WTC11 (cell line): ENCODE data around the gene KNL1. TPM values are rescaled to one million over a fixed set of nuclear protein-coding genes. Genes with fewer than 3 reads are reported as not detected.
"Not testable (repeated sequence)": the region's sequence is repeated elsewhere in the genome, so short reads cannot be mapped to it uniquely, and the experiment has no call there.

Experiments
- ATAC-seq: fragments of 200-7000 bp; cut with Tn5 transposase; 2 replicates; pipeline ENCODE4 v1.10.0; 2021; ENCODE audit warnings: mild to moderate bottlenecking, moderate library complexity
- CTCF ChIA-PET: fragments of 300-600 bp; sonication (Branson Sonifier 250); formaldehyde crosslinking; loops from one replicate; lab custom pipeline; 2021; ENCODE audit warnings: antibody characterized with exemption; lab: Charles Lee
- POLR2A ChIA-PET: fragments of 350-600 bp; sonication (Branson Sonifier 250); formaldehyde crosslinking; loops from one replicate; lab custom pipeline; 2021; ENCODE audit warnings: antibody characterized with exemption; lab: Charles Lee
- DNase-seq: peaks from one replicate; pipeline ENCODE4 v3.0.0; 2021; ENCODE audit warnings: low spot score
- H3K27ac Mint-ChIP-seq: 2 replicates; pipeline ENCODE4 v1.8.0; 2021; ENCODE audit warnings: mixed read lengths
- H3K27me3 Mint-ChIP-seq: 2 replicates; pipeline ENCODE4 v1.8.0; 2021; ENCODE audit warnings: low read depth, mild to moderate bottlenecking, moderate library complexity, mixed read lengths
- H3K36me3 Mint-ChIP-seq: 2 replicates; pipeline ENCODE4 v1.8.0; 2021; ENCODE audit warnings: mixed read lengths
- H3K4me1 Mint-ChIP-seq: 2 replicates; pipeline ENCODE4 v1.8.0; 2022; ENCODE audit warnings: mixed read lengths
- H3K4me3 Mint-ChIP-seq: 2 replicates; pipeline ENCODE4 v1.8.0; 2021; ENCODE audit warnings: mild to moderate bottlenecking, moderate library complexity, mixed read lengths
- H3K9me3 Mint-ChIP-seq: 2 replicates; pipeline ENCODE4 v1.8.0; 2021; ENCODE audit warnings: mixed read lengths
- AFF4 ChIP-seq: sonication (generic); formaldehyde crosslinking; IDR thresholded peaks from 2 replicates; pipeline ENCODE4 v1.8.1; 2023; ENCODE audit warnings: mild to moderate bottlenecking, missing genetic modification reagents, borderline replicate concordance
- ELF4 ChIP-seq: sonication (generic); formaldehyde crosslinking; IDR thresholded peaks from 2 replicates; pipeline ENCODE4 v1.8.1; 2022; ENCODE audit warnings: low read depth, mild to moderate bottlenecking, moderate library complexity, missing genetic modification reagents
- FOXP4 ChIP-seq: sonication (generic); formaldehyde crosslinking; IDR thresholded peaks from 2 replicates; pipeline ENCODE4 v1.8.0; 2022; ENCODE audit warnings: mild to moderate bottlenecking, missing genetic modification reagents
- HMGA2 ChIP-seq: fragments of 250-450 bp; sonication (Bioruptor Pico); IDR thresholded peaks from 2 replicates; pipeline ENCODE4 v1.4.0; 2021; ENCODE audit warnings: mild to moderate bottlenecking, moderate library complexity
- NFYB ChIP-seq: sonication (generic); formaldehyde crosslinking; conservative IDR thresholded peaks from 2 replicates; pipeline ENCODE4 v1.8.0; 2022; ENCODE audit warnings: low read depth, missing genetic modification reagents
- RORB ChIP-seq: fragments of 250-450 bp; sonication (Bioruptor Pico); IDR thresholded peaks from 2 replicates; pipeline ENCODE4 v1.9.0; 2021; ENCODE audit warnings: mild to moderate bottlenecking
- USF2 ChIP-seq: sonication (generic); formaldehyde crosslinking; IDR thresholded peaks from 2 replicates; pipeline ENCODE4 v1.8.1; 2023; ENCODE audit warnings: mild to moderate bottlenecking, missing genetic modification reagents, moderate library complexity
- ZNF138 ChIP-seq: sonication (generic); formaldehyde crosslinking; conservative IDR thresholded peaks from 2 replicates; pipeline ENCODE4 v1.8.1; 2022; ENCODE audit warnings: mild to moderate bottlenecking, moderate library complexity, missing genetic modification reagents
- total RNA-seq: library from RNA; stranded (reverse); gene quantifications from 3 replicates; pipeline ENCODE4 v1.2.3, GENCODE V29; 2021
- TF ChIP-seq, protein P1 (sequence below): sonication (generic); formaldehyde crosslinking; IDR thresholded peaks from 2 replicates; pipeline ENCODE4 v1.8.0; 2023; ENCODE audit warnings: mild to moderate bottlenecking, missing genetic modification reagents
- TF ChIP-seq, protein P2 (sequence below): fragments of 250-450 bp; sonication (Bioruptor Pico); IDR thresholded peaks from 2 replicates; pipeline ENCODE4 v1.9.0; 2021; ENCODE audit warnings: mild to moderate bottlenecking, borderline replicate concordance
- TF ChIP-seq, protein P3 (sequence below): sonication (generic); formaldehyde crosslinking; IDR thresholded peaks from 2 replicates; pipeline ENCODE4 v1.8.0; 2022; ENCODE audit warnings: missing genetic modification reagents

Gene KNL1
- total RNA-seq, 1 experiment from 2014 or later = 24.0 TPM

DNA sequence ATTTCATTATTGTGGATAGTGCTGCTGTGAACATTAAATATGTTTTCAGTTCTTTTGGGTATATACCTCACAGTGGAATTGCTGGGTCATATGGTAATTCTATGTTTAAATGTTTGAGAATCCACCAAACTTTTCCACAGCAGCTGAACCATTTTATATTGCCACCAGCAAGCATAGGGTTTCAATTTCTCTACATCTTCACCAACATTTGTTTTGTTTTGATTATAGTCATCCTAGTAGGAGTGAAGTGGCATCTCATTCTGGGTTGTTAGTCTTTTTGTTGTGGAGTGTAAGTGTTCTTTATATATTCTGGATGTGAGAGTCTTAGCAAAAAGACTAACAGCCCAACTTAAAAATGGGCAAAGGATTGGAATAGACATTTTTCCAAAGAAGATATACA is 18.9 kb upstream of the KNL1 start (continued):
- TF ChIP-seq FOXP4 (CRISPR knock-in tag) (no peak), RORB (no peak), USF2 (CRISPR knock-in tag) (no peak)

DNA sequence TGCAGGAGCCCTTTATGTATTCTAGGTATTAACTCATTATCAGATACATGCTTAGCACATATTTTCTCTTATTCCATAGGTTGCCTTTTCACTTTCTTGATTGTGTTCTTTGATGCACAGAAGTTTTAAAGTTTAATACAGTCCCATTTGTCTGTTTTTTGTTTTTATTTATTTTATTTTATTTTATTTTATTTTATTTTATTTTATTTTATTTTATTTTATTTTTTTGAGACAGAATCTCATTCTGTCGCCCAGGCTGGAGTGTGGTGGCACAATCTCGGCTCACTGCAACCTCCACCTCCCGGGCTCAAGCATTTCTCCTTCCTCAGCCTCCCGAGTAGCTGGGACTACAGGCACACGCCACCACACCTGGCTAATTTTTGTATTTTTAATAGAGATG is 17.1 kb upstream of the KNL1 start:
- H3K9me3 Mint-ChIP-seq, H3K27ac Mint-ChIP-seq, DNase-seq, ATAC-seq, H3K4me3 Mint-ChIP-seq, POLR2A ChIA-PET, H3K4me1 Mint-ChIP-seq, H3K27me3 Mint-ChIP-seq: not testable (repeated sequence)
- TF ChIP-seq HMGA2 (CRISPR knock-in tag) = peak; percentile 92
- peaks cover 23% of the 10 kb centered on the region for H3K36me3 Mint-ChIP-seq
- CTCF ChIA-PET = interaction anchor here (0.5 to 1.1 kb wide), 4 partner anchors 9 to 50 kb away, joined by 3 to 5 read pairs (median 3); no protein-coding TSS in a partner anchor

DNA sequence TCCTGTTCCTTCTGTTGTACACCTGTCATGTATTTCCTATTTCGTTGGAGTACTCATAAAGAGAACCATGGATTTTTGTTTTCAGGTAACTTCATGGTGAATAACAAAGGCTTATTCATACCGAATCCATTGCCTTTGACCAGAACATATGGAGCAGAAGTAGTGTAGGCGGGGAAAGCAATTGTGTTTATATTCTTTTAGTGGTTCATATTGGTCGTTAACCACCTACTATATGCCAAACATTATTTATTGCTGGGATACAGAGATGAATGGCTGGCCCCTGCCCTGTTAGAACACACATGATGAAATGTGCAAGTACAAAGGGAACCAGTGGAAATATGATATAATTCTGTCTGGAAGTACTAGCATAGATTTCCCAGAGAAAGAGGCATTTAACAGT is 15.2 kb upstream of the KNL1 start:
- H3K36me3 Mint-ChIP-seq = peaks cover 10% of the 10 kb centered on the region
- CTCF ChIA-PET = interaction anchor here (2.1 kb wide), 1 partner anchor 11 kb away, joined by 7 read pairs; no protein-coding TSS in a partner anchor
- no peak overlapping the region for H3K4me3 Mint-ChIP-seq
- H3K27ac Mint-ChIP-seq = no peak overlapping the region
- ATAC-seq = no peak
- DNase-seq = no peak
- H3K4me1 Mint-ChIP-seq = 0 out of 2 replicates have a peak, but pooled peaks cover 5% of the 10 kb centered on the region
- H3K9me3 Mint-ChIP-seq = peaks cover 12% of the 10 kb centered on the region
- POLR2A ChIA-PET = no interaction called here
- H3K27me3 Mint-ChIP-seq = peaks cover 3% of the 10 kb centered on the region; the same call in 1 of the 2 replicates
- no peak for TF ChIP-seq NFYB (CRISPR knock-in tag)
- TF ChIP-seq ELF4 (CRISPR knock-in tag) = no peak
- TF ChIP-seq, protein P1, sequence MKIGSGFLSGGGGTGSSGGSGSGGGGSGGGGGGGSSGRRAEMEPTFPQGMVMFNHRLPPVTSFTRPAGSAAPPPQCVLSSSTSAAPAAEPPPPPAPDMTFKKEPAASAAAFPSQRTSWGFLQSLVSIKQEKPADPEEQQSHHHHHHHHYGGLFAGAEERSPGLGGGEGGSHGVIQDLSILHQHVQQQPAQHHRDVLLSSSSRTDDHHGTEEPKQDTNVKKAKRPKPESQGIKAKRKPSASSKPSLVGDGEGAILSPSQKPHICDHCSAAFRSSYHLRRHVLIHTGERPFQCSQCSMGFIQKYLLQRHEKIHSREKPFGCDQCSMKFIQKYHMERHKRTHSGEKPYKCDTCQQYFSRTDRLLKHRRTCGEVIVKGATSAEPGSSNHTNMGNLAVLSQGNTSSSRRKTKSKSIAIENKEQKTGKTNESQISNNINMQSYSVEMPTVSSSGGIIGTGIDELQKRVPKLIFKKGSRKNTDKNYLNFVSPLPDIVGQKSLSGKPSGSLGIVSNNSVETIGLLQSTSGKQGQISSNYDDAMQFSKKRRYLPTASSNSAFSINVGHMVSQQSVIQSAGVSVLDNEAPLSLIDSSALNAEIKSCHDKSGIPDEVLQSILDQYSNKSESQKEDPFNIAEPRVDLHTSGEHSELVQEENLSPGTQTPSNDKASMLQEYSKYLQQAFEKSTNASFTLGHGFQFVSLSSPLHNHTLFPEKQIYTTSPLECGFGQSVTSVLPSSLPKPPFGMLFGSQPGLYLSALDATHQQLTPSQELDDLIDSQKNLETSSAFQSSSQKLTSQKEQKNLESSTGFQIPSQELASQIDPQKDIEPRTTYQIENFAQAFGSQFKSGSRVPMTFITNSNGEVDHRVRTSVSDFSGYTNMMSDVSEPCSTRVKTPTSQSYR (CRISPR knock-in tag) = no peak
- TF ChIP-seq, protein P2, sequence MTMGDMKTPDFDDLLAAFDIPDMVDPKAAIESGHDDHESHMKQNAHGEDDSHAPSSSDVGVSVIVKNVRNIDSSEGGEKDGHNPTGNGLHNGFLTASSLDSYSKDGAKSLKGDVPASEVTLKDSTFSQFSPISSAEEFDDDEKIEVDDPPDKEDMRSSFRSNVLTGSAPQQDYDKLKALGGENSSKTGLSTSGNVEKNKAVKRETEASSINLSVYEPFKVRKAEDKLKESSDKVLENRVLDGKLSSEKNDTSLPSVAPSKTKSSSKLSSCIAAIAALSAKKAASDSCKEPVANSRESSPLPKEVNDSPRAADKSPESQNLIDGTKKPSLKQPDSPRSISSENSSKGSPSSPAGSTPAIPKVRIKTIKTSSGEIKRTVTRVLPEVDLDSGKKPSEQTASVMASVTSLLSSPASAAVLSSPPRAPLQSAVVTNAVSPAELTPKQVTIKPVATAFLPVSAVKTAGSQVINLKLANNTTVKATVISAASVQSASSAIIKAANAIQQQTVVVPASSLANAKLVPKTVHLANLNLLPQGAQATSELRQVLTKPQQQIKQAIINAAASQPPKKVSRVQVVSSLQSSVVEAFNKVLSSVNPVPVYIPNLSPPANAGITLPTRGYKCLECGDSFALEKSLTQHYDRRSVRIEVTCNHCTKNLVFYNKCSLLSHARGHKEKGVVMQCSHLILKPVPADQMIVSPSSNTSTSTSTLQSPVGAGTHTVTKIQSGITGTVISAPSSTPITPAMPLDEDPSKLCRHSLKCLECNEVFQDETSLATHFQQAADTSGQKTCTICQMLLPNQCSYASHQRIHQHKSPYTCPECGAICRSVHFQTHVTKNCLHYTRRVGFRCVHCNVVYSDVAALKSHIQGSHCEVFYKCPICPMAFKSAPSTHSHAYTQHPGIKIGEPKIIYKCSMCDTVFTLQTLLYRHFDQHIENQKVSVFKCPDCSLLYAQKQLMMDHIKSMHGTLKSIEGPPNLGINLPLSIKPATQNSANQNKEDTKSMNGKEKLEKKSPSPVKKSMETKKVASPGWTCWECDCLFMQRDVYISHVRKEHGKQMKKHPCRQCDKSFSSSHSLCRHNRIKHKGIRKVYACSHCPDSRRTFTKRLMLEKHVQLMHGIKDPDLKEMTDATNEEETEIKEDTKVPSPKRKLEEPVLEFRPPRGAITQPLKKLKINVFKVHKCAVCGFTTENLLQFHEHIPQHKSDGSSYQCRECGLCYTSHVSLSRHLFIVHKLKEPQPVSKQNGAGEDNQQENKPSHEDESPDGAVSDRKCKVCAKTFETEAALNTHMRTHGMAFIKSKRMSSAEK (CRISPR knock-in tag) = no peak
- no peak for TF ChIP-seq ZNF138 (CRISPR knock-in tag)
- no peak for TF ChIP-seq HMGA2 (CRISPR knock-in tag)
- TF ChIP-seq AFF4 (CRISPR knock-in tag) = no peak
- no peak for TF ChIP-seq RORB
- TF ChIP-seq, protein P3, sequence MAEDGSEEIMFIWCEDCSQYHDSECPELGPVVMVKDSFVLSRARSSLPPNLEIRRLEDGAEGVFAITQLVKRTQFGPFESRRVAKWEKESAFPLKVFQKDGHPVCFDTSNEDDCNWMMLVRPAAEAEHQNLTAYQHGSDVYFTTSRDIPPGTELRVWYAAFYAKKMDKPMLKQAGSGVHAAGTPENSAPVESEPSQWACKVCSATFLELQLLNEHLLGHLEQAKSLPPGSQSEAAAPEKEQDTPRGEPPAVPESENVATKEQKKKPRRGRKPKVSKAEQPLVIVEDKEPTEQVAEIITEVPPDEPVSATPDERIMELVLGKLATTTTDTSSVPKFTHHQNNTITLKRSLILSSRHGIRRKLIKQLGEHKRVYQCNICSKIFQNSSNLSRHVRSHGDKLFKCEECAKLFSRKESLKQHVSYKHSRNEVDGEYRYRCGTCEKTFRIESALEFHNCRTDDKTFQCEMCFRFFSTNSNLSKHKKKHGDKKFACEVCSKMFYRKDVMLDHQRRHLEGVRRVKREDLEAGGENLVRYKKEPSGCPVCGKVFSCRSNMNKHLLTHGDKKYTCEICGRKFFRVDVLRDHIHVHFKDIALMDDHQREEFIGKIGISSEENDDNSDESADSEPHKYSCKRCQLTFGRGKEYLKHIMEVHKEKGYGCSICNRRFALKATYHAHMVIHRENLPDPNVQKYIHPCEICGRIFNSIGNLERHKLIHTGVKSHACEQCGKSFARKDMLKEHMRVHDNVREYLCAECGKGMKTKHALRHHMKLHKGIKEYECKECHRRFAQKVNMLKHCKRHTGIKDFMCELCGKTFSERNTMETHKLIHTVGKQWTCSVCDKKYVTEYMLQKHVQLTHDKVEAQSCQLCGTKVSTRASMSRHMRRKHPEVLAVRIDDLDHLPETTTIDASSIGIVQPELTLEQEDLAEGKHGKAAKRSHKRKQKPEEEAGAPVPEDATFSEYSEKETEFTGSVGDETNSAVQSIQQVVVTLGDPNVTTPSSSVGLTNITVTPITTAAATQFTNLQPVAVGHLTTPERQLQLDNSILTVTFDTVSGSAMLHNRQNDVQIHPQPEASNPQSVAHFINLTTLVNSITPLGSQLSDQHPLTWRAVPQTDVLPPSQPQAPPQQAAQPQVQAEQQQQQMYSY (CRISPR knock-in tag) = no peak
